ENCODE results near the gene CHRM4.

- TF ChIP-seq CTCF (IDR thresholded peaks at IDR 0.05; ENCODE audit: insufficient read depth, low read depth, low read length) (no peak), EZH2 (IDR thresholded peaks at IDR 0.05; ENCODE audit: insufficient read depth, low read length) (no peak)
Measured at GRCh38 chr11:46343520-46343919, 48.1 kb downstream of the CHRM4 start.
